Measurements from ENCODE around the gene RMND1.
"Not testable (repeated sequence)": the region's sequence is repeated elsewhere in the genome, so short reads cannot be mapped to it uniquely, and the experiment has no call there.

The RMND1 gene

GRCh38 chr6:151413372-151414145 lies 38.4 kb downstream of the RMND1 start:
- no peak for DNase-seq

GRCh38 chr6:151412909-151413308 lies 39.0 kb downstream of the RMND1 start:
- DNase-seq, result no peak

GRCh38 chr6:151409679-151410078 lies 42.2 kb downstream of the RMND1 start:
- no peak for DNase-seq

GRCh38 chr6:151409260-151409659 lies 42.7 kb downstream of the RMND1 start:
- no peak for DNase-seq

GRCh38 chr6:151408858-151409257 lies 43.1 kb downstream of the RMND1 start:
- no peak for DNase-seq

GRCh38 chr6:151403919-151404308 lies 48.0 kb downstream of the RMND1 start:
- no peak for DNase-seq

GRCh38 chr6:151402228-151402627 lies 49.7 kb downstream of the RMND1 start:
- DNase-seq, result no peak

- DNase-seq, result no peak
Observed at GRCh38 chr6:151400473-151400872, 51.5 kb downstream of the RMND1 start.

- no peak for DNase-seq
Observed at GRCh38 chr6:151399679-151400078, 52.2 kb downstream of the RMND1 start.

GRCh38 chr6:151393410-151393809 lies 58.5 kb downstream of the RMND1 start:
- DNase-seq, result no peak

- DNase-seq, result no peak
Observed at GRCh38 chr6:151392427-151392826, 59.5 kb downstream of the RMND1 start.

GRCh38 chr6:151391471-151392413 lies 60.2 kb downstream of the RMND1 start, which contains the start of gene ZBTB2:
TSS of gene ZBTB2 (minus strand) at chr6:151391559. CDS start at chr6:151373637, 17,922 bp downstream.
- peak; percentile 22 for DNase-seq

- peak; percentile 20 for DNase-seq
Observed at GRCh38 chr6:151390851-151391470, 61.0 kb downstream of the RMND1 start.

GRCh38 chr6:151390276-151390850 lies 61.6 kb downstream of the RMND1 start:
- DNase-seq, result peak; percentile 95

GRCh38 chr6:151389618-151390275 lies 62.2 kb downstream of the RMND1 start:
- peak; percentile 44 for DNase-seq

GRCh38 chr6:151388997-151389617 lies 62.8 kb downstream of the RMND1 start:
- no peak for DNase-seq

GRCh38 chr6:151388236-151388635 lies 63.7 kb downstream of the RMND1 start:
- no peak for DNase-seq

- no peak for DNase-seq
Observed at GRCh38 chr6:151387175-151387970, 64.6 kb downstream of the RMND1 start.

- no peak for DNase-seq
Observed at GRCh38 chr6:151385177-151385576, 66.7 kb downstream of the RMND1 start.

- DNase-seq, result no peak
Observed at GRCh38 chr6:151384151-151384550, 67.8 kb downstream of the RMND1 start.

- DNase-seq, result not testable (repeated sequence)
Observed at GRCh38 chr6:151382631-151383030, 69.3 kb downstream of the RMND1 start.

Data from NCI-H1048 (cell line).